GM18870 (cell line): ENCODE results near the gene PARD3B.

Experiments used
- ATAC-seq: cut with Tn5 transposase; IDR thresholded peaks from one replicate; pipeline ENCODE4 v1.9.1; 2021; ENCODE audit warnings: moderate library complexity; ENCODE audit not compliant: unreplicated experiment

The PARD3B gene

DNA sequence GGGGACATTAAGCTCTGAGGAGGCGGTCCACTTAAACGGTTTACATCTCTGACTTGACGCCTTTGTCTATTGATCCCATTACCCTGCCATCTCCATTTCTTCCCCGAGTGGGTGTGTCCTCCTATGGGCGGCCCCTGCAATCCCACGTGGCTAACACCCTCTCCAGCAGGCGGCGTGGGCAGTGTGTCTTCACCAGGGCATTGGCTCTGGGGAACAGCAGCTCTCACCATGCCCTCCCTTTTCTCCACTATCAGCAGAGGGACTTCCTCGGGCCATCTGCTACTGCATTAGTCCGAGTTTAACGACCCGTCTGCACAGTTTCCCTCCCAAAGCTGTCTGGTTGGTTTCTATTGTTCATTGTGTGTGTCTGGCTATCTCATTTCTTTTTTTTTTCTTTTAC is 625.1 kb downstream of the PARD3B start:
- no peak for ATAC-seq

DNA sequence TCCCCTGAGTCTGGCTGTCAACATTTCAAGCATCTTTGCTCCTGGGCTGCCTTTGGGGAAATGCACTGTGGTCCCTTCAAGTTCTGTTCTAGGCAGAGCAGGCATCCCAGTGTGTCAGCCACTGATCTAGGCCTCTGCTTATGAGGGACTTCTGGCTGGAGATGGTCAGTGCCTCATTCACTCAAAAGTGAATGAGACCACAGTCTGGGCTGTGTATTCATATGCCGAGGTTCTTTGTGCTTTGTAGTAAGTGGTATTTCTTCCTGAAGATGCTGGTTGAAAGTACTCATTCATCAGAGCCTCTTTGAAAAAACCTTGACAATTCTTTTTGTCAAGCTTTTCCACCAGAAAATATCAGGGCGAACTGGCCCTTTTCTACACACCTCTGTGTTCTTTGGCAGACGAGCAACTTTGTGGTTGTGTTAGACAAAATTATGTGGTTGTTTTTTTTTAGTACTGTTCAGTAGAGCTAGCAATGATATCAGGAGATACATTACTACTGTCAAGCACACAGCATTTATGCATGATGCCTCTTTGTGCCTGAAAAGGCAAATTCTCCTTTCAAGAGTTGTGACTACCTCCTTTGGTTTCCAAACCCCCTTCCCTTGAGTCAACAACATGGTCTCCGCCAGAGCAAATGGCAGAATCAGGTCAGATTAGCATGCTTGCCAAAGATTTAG is 626.1 kb downstream of the PARD3B start:
- ATAC-seq, result no peak

DNA sequence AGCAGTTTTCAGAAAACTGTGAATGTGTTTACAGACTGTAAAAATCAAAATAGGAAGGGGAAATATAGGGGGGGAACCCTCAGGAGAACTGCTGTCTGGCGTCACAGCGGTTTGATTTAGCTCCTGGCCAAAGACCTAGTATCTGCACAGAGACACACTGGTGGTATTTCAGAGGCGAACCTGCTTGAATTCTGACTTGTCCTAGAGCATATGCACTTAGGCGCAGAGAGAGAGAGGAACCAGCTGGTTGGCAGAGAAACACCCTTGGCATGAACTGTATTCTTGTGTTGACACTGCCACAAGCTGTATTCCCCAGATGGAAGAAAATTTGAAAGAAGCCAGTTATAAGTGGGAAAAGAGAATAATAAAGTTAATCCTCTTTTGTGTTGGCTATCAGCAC is 630.6 kb downstream of the PARD3B start:
- no peak for ATAC-seq

DNA sequence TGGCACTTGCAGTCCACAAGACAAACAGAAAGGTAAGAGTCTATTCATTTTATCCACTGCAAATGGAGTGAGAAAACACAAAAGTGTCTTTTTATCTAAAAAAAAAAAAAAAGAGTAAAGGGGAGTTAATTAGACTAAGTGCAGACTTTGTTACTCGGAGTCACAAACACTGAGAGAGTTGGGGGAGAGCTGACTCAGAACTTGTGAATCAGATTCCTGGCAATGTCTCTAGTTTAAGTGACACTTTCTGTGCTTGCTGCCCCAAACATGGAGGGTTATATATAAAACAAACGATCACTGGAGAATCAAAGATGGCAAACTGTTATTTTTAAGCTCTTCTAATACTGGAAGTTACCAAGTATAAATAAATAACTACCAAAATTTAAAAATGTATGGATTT is 631.3 kb downstream of the PARD3B start:
- ATAC-seq, result no peak

DNA sequence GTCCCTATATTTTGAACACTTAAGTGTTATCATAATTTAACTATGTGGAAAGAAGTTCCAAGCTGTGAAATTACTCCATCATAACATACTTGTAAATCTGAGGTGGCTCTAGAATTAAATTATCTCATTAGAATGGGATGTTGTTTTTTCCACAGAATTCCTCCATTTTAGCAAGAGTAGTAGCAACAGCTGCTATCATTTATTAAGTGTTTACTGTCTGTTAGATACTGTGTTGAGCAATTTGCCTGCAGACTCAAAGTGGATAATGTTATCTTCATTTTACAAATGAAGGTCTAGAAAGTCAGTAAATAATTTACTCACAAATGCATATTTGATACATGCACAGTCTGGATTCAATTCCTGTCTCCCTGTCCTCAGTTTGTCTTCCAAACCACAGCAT is 632.3 kb downstream of the PARD3B start:
- no peak for ATAC-seq

DNA sequence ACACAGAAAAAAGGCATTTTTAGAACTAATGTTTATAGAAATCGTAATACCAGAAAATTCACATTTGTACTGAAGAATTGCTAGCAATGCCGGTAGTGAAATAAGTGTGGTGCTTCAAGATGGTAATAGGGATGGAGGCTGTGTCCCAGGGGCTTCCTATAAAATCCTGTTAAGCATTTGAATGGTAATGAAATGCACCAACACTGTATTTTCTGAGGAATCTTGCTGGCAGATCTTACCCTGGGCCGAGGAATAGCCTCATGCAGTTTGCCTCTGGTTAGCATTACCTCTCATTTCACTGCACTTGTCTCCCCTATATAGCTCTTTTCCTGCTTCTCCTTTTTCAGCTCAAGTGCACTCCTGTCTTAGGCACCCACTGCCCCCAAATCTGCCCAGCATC is 635.5 kb downstream of the PARD3B start:
- ATAC-seq, result no peak

DNA sequence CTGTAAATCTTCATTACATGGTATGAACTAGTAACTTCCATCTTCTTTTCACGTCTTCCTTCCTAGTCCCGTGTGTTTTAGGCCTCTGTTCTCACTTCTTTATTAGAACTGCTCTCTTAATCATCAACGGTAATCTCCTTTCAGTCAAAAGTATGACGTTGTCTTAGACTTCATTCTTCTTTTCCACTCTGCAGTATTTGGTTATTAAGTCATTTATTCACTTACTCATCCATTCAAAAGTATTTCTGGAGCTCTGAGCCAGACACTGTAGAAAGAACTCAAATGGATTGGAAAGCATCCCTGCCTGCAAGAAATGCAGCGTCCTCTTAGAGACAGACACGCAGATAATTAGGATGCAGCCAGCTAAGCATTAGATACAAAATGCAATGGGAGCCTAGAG is 642.5 kb downstream of the PARD3B start:
- no peak for ATAC-seq

DNA sequence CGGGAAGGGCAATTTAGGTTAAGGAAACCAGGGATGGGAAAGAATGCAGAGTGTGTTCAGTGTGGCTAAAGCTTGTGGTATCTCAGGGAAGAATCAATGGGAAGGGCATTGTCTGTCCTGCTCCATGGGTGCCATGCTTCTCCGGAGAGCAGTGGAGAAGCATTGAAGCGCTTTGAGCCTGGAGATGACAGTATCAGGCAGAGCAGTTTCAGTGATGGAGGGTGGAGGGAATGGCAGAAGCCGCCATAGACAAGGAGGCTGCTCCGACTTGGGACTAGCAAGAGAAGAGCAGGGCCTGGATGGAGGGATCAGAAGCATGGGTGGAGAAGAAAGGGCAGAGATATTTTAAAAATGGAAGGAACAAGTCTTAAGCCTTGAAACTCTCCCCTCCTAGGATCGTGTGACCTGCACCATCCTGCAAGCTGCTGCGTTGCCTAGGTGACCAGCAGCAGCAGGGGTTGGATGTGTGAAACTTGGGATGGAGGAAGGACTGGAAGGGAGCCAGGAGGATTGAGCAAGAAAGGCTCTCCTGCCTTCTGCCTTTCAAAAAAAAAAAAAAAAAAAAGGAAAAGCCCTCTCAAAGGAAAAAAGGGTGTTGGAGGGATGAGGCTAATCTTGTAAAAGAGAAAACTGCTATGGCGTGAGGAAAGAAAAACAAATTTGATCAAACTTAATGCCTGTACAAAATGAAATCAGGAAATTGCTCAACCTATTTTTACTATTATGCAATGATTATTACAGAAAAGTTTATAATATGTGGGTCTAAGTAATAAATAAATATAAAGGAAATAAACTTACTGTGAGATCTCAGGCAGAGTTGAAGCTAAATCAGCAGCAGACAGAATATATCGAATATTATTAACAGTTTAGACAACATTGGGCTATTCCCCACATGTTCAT is 643.2 kb downstream of the PARD3B start:
- ATAC-seq, result no peak

DNA sequence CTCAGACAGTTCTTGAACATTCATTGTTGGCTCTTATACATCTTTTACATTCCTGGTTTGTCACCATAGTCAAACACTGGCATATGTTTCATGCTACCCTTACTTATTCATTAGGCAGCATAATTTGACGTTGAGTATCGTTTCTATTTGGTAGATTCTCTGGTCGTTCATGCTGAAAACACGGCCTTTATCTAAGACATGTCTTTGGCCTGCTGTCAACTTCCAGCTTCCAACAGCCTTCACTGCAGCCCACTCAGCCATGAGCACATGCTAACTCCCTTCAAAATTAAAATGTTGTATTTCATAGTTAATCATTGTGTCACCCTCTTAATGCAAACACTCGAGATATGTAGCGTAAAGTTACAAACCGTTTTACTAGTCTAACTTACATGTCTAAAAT is 644.0 kb downstream of the PARD3B start:
- no peak for ATAC-seq

DNA sequence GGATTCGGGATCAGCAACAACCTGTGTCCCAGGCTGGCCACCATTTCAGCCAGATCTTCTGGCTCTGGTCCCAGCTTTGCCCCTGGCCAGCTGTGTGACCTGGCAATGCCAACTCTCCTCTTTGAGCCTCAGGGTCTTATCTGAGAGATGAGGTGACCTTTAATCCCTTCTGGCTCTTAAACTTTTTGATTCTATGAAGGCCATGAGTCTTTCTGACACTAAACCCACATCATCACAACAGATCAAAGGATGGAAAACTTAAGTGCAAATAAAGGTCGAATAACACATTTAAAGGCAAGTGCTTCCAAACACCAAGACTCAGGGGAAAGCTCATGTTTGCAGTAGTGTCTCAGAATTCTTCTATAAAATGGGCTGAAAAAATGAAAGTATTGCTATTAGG is 645.3 kb downstream of the PARD3B start:
- ATAC-seq, result no peak

DNA sequence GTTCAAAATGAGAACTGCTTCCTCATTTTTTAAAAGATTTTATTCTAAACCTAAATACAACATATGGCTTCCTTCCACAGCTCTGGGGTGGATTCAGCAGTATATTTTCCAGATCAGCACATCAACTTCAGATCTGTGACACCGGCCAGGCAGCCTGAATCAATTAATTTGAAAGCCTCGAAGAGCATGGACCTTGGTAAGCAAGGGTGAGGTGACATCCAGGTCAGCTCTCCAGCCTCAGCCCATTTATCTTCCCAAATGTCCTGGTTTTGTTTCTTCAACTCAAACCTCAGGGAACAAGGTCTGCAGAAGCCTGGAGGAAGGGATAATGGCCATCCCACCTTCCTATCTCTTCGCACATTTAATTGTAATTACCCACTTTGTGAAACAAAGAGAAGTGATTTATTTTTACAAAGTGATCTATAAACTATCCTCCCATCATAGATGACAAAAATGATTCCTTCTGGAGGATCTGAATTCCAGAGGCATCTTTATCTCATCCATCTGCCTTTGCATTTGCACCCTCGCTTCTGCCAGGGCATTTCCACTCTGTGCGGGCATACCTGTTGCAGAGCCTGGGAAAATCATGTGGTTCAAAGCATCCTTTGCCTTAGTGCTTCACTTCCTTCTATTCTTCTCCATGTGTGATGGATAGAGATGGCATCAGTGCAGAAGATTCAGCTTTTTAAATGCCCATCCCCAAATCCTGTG is 648.0 kb downstream of the PARD3B start:
- ATAC-seq, result no peak

DNA sequence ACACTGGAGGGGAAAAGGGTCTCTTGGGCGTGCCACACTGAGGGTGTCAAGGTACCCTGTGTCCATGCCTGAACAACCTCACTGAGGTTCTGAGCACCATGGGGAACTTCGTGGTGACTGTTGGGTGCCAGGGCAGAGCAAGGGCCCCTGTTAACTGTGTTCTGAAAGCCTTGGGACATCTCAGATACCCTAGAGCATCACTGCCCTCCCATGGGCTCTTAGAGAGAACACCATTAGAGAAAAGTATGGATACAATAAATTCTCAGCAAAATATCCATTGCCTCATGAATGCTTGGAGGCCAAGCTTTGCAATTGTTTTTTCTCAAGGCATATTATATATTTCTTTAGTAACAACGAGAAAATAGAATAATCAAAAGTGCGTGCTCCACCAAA is 648.6 kb downstream of the PARD3B start:
- no peak for ATAC-seq

DNA sequence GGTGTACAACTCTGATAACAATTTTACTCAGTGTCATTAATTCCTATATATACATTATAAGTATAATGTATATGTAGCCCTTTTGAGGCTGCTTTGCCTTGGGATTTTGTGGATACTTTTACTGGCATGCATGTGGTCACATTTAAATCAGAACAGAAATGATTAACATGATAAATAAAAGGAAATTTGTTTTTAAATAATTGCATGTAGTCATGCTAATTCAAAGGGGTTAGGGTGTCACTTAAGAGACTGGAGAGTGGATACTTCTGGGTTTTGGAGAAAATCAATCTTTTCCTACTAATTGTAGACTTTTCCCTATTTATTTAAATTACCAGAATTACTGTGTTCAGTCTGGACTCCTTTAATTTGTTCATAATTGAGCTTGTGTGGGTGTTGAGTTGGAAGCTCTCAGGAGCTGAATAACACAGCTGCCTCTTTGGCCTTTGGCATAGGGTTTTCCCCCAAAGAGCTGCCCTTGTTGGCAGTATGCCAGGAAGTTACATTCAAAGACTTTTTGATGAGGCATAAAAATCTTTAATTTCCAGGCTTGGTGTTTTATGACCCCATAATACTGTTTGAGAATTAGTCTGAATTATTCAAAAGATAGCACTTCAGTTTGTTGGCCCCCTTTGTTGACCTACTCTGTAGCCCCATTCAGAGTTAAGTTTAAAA is 652.3 kb downstream of the PARD3B start:
- no peak for ATAC-seq

DNA sequence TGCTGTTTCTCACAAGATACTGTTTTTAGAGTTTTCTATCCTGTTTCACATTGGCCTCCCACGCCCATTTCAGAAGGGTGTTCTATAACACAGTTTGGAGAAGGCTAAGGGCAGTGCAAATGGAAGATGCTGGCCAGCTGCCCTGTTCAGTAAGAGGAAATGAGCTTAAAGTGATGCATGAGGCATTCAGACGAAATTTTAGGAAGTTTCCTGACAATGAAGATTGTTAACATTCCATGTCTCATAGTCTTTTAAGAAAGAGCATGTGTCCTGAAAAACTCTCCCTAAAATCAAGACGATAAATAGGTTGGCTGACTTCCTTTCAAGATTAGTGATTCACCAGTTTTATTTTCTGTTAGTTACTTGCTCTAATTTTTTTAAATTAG is 652.9 kb downstream of the PARD3B start:
- ATAC-seq, result no peak

DNA sequence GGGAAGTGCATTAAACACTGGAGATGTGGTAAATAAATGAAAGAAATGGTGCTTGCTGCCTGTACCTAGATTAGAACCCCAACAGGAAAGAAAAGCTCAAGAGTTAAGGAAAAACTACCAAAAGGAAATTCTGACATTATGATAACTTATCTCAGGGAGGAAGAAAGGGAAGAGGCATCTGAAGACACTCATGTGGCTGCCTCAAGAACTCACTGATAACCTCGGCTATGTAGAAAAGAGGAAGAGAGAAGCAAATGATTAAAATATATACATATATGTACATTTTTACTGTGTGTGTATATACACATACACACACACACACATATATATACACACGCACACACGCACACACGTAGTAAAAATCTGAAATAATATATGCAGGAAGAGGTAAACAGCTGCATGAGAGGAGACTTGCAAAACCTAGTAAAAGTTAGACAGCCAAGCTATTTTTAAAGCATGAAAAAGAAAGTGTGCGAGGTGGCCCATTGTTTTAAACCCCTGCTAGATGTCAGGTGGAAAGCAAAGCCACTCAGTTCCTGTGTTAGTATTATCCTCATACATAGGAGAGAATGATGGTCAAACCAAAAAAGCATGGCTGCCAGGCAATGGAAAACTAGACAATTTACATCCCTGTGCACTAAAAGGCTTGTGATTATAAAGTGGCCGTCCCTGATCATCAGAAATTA is 654.0 kb downstream of the PARD3B start:
- no peak for ATAC-seq

DNA sequence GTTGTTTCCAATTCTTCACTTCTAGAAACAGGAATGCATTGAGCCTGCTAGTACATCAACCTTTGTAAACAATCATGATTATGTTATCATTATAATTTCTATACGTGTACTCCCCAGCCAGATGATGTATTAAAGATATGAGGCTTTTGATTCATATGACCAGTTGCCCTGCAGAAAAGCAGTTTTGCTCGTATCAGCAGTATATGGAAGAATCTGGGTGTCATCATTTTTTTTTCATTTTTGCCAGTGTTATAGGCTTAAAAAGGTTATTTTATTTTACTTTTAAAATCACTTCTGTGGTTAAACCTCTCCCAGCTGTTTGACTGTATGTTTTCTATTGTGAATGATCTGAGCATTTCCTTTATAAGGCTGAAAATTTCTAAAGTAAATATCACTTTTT is 665.2 kb downstream of the PARD3B start:
- ATAC-seq, result no peak

DNA sequence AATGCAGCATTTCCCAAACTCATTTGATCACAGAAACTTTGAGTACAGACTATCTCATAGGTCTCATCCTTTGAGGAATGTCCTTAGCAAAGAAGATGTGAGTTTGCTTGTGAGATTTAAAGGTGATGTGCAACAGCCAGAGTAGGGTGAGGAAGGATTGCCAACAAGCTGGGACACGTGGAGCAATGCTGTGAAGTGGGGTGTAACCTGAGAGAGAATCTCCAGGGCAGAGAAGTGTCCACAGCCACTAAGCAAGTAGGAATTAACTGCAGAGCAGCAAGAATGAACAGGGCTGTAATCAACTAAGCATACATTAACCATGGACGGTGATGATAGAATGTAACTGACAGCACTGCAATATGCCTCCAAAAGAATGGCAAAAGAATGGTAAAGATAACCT is 667.1 kb downstream of the PARD3B start:
- no peak for ATAC-seq

DNA sequence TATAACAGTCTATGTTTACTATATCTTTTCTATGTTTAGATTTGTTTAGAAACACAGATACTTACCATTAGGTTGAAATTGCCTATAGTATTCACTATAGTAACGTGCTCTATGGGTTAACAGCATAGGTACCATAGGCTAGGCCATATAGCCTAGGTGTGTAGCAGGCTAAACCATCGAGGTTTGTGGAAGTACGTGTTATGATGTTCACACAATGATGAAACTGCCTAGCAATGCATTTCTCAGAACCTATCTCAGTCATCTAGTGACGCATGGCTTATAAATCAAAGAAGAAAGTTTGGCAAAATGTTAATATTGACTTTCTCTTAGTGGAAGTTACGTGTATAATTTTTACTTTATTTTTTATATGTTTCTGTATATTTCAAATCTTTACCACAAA is 670.8 kb downstream of the PARD3B start:
- ATAC-seq, result no peak

DNA sequence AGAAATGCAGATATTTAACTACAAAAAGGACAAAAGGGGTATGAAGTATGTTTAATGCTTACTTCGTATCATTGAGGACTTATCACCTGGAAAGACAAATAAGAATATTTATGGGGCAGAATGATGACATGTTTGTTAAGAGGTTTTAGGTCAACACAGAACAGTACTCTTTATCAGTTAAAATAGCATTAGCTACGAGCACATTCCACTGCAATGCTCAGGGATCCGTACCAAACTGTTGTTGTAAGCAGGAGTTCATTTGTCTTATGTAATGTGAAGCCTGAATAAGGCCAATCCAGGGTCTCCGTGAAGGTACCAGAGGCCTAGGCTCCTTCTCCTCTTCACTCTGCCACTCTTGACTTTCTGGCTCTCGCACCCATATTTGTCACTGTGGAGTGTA is 671.3 kb downstream of the PARD3B start:
- ATAC-seq, result no peak

DNA sequence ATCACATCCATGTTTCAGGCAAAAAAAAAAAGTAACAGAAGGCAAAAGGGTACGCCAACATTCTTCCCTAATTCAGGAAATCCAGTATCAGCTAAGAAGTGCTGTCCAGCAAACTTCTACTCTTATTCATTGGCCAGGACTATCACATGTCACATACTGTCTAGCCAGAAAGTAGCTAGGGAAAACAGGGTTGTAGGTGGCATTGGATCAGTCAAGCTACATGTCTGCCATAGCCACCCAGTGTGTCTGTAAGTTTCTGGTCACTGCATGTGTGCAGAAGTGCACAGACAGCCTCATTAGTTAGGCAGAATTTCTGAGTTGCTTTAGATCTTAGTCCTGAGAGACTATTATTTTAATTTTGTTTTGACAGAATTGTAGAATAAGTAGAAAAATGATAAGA is 671.7 kb downstream of the PARD3B start:
- ATAC-seq, result no peak

DNA sequence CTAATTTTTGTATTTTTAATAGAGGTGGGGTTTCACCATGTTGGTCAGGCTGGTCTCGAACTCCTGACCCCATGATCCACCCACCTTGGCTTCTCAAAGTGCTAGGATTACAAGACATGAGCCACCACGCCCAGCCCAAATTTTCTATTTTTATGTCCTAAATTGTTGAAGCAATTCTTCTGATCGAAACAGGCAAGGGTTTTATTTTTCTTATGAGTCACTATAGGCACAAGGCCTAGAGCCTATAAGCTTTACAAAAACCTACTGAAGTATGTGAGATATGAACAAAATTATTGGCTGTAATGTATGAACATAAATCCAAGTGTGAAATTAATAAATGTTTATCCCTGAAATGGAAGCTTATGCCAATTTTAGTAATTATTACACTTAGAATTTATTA is 672.8 kb downstream of the PARD3B start:
- no peak for ATAC-seq
